Stimulated activated CD4-positive, alpha-beta T cell treated with anti-CD3 and anti-CD28 coated beads, Interleukin-4, amount 100 ng/mL, for 48 hours (primary cell): ENCODE data around the gene COMT.

Source experiments
- DNase-seq, 2 donors: peaks; one replicate each; pipeline ENCODE4 v3.0.0-alpha.2; 2020; ENCODE audit warnings: low read depth in 2 of 2

Gene COMT

GRCh38 chr22:19958083-19959042, 16.8 kb downstream of the COMT start:
- no peak for DNase-seq

- DNase-seq, result no peak
These were observed 17.5 kb downstream of the COMT start for GRCh38 chr22:19959043-19959586.

- DNase-seq, result no peak
These were observed 18.3 kb downstream of the COMT start for GRCh38 chr22:19959587-19960490.

- no peak for DNase-seq
These were observed 19.1 kb downstream of the COMT start for GRCh38 chr22:19960491-19961200.

- DNase-seq, result no peak
These were observed 19.6 kb downstream of the COMT start for GRCh38 chr22:19961201-19961580.

- no peak for DNase-seq
These were observed 20.3 kb downstream of the COMT start for GRCh38 chr22:19961868-19962245.

- DNase-seq, result peak; percentile 65 to 73
These were observed 20.8 kb downstream of the COMT start for GRCh38 chr22:19962246-19962908.

- DNase-seq, result peak in 1 of 2 donors; percentile 43
These were observed 21.6 kb downstream of the COMT start for GRCh38 chr22:19962909-19963806.

- no peak for DNase-seq
These were observed 22.5 kb downstream of the COMT start for GRCh38 chr22:19963863-19964642.

GRCh38 chr22:19964701-19965386, 23.3 kb downstream of the COMT start:
- DNase-seq, result no peak

- no peak for DNase-seq
These were observed 24.5 kb downstream of the COMT start for GRCh38 chr22:19965771-19966709.

- no peak for DNase-seq
These were observed 25.6 kb downstream of the COMT start for GRCh38 chr22:19966908-19967750.

- DNase-seq, result no peak
These were observed 26.4 kb downstream of the COMT start for GRCh38 chr22:19967850-19968449.

GRCh38 chr22:19968450-19968891, 26.9 kb downstream of the COMT start:
- no peak for DNase-seq

GRCh38 chr22:19969141-19969928, 27.8 kb downstream of the COMT start:
- no peak for DNase-seq
